HG03097 (cell line): ENCODE results near the gene OSTF1.

ENCODE experiments used
- ATAC-seq: cut with Tn5 transposase; IDR thresholded peaks from one replicate; pipeline ENCODE4 v1.9.1; 2021; ENCODE audit not compliant: unreplicated experiment, low FRiP score

Gene OSTF1

DNA sequence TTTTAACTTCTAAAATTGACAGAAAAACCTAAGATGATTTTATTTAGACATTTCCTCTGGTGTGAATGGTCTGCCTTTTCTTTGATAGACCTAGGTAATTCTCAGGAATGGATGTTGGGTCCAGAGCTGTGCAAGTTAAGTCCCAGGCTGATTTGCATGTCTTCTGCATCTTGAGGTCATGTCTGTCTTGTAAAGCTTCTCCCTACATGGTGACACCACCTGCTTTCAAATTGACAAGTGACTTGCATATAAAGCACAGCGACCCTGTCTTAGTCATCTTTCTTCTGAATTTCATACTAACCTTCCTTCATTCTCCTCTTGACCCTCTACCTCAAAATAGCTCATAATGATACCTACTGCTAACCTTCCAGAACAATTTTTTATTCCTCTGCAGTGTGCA is 29.2 kb downstream of the OSTF1 start:
- ATAC-seq = no peak

DNA sequence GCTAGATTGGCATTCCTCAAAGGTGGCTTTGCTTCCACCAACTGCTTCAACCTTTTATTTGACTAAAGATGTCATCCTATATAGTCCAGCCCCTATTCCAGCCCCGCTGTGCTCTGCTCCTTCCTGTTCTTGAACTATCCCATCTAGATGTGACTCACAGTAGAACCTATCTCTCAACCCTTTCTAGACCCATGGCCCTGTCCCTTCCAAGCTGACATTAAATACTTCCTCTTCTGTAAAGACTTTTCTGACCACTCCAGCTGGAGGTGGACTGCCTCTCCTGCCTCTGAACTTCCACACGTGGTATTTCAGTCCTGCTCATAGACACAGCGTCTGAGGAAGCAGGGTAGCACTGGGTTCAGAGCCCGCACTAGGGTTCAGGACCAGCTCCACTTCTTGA is 32.4 kb downstream of the OSTF1 start:
- ATAC-seq = no peak

- ATAC-seq = no peak
Observed at GRCh38 chr9:75121914-75122558, 33.7 kb downstream of the OSTF1 start.

DNA sequence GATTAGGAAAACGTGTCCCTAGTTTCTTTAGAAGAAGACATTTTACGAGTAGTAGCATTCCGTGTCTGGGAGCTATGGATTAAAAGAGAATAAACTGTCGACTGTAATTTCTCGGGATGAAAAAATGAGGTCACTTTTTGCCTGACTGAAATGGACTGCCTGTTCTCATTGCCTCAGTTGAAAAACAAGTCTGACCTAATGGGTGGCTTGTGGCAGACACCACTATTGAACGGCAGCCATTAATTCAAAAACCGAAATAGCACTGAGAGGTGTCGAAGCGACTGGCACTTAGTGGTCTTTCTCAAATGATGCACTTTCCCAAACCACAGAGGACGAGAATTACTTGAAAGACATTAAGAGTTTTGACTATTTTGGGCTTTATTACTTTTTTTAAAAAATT is 35.4 kb downstream of the OSTF1 start:
- ATAC-seq = no peak

GRCh38 chr9:75128535-75128934 is 40.2 kb downstream of the OSTF1 start:
- ATAC-seq = no peak

DNA sequence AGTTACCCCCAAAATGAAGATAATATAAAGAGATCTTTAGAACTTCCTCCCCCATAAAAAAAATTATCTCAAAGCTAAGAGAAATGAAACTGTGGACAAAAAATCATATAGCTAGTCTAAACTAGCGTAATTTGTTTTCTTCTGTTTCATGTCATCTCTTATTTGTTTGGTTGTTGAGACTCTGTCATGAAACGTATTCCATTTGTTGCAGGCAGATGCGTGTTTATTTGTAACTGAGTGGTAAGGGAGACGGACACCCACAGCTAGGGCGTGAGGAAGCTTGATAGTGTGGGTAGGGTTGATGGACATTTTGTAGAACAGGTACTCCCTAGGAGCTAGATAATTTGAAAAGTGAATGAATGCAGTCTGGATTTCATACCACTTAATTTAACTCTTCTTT is 41.9 kb downstream of the OSTF1 start:
- no peak for ATAC-seq

- ATAC-seq = no peak
Observed at GRCh38 chr9:75130621-75131230, 42.4 kb downstream of the OSTF1 start.

- no peak for ATAC-seq
Observed at GRCh38 chr9:75131700-75132099, 43.4 kb downstream of the OSTF1 start.

GRCh38 chr9:75132244-75132643 is 43.9 kb downstream of the OSTF1 start:
- ATAC-seq = no peak

DNA sequence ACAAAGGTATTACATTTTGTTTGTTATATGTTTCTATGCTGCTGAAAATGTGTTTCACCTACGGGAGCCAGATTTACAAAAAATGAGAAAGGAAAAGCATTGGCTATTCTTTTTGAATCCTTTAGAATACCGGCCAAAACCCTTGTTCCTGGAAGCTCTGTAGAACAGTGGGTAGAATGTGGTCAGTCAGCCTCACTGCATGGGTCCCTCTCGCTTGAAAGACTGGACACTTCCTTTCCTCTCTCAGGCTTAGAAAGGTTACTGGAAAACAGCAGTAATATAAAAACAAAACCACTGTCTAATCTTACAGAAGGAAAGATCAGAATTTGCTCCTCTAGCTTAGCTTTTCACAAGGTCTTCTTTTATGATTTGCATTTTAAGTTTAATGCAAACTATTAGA is 45.1 kb downstream of the OSTF1 start:
- no peak for ATAC-seq

- ATAC-seq = no peak
Observed at GRCh38 chr9:75134495-75134894, 46.2 kb downstream of the OSTF1 start.

GRCh38 chr9:75138260-75139040 is 50.1 kb downstream of the OSTF1 start:
- no peak for ATAC-seq

GRCh38 chr9:75139201-75139600 is 50.9 kb downstream of the OSTF1 start:
- ATAC-seq = no peak

DNA sequence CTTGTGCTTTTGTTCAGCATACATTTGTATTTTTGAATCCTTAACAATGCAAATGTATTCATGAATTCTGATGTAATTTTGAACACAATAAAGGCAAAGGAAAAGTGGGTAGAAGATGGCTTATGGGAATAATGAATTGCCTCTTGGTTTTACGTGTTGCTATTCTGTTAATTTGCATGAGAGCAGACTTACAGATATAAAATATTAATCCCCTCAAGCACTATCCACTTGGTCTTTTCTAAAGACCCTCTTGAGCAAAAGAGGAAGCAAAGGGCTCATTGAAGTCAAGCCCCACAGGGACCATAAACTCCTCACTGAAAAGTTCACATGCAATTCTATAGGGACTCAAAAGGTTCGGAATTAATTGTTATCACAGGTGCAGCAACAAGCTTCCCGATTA is 51.9 kb downstream of the OSTF1 start:
- ATAC-seq = no peak

GRCh38 chr9:75142202-75142601 is 53.9 kb downstream of the OSTF1 start:
- ATAC-seq = peak; percentile 86

- ATAC-seq = no peak
Observed at GRCh38 chr9:75146229-75146628, 57.9 kb downstream of the OSTF1 start.

GRCh38 chr9:75147638-75148037 is 59.3 kb downstream of the OSTF1 start:
- no peak for ATAC-seq

GRCh38 chr9:75148561-75148960 is 60.2 kb downstream of the OSTF1 start:
- no peak for ATAC-seq

- no peak for ATAC-seq
Observed at GRCh38 chr9:75149841-75150241, 61.5 kb downstream of the OSTF1 start.

GRCh38 chr9:75150512-75150911 is 62.2 kb downstream of the OSTF1 start:
- ATAC-seq = no peak

- no peak for ATAC-seq
Observed at GRCh38 chr9:75152416-75152815, 64.1 kb downstream of the OSTF1 start.

DNA sequence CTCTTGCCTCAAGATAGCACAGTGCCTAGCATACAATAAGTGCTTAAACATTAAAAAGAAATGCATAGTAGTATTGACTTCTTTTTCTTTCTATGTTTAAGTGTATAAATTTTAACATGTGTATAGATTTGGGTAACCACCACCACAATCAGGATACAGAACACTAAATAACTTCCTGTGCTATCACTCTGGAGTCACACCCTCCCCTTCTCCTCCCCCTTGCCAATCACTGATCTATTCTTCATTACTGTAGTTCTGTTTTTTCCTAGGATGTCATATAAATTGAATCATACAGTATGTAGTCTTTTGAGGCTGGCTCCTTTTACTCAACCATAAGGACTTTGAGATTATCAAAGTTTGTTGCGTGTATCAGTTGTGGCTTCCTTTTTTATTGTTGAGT is 68.5 kb downstream of the OSTF1 start:
- no peak for ATAC-seq
